WTC11 (cell line): ENCODE results near the gene RAI1.

Source experiments
- ATF3 ChIP-seq: sonication (generic); formaldehyde crosslinking; conservative IDR thresholded peaks from 2 replicates; pipeline ENCODE4 v1.8.1; 2022; ENCODE audit warnings: mild to moderate bottlenecking, missing genetic modification reagents
- CREM ChIP-seq: sonication (generic); formaldehyde crosslinking; IDR thresholded peaks from 2 replicates; pipeline ENCODE4 v1.8.1; 2022; ENCODE audit warnings: mild to moderate bottlenecking, missing genetic modification reagents, moderate library complexity
- CTCF ChIP-seq: fragments of 200-600 bp; IDR thresholded peaks from 2 replicates; pipeline ENCODE4 v1.8.0; 2022; ENCODE audit warnings: antibody characterized with exemption
- ERG ChIP-seq: fragments of 250-450 bp; sonication (Bioruptor Pico); IDR thresholded peaks from 2 replicates; pipeline ENCODE4 v1.8.0; 2021; ENCODE audit warnings: mild to moderate bottlenecking
- GRHL2 ChIP-seq: fragments of 250-450 bp; sonication (Bioruptor Pico); IDR thresholded peaks from 2 replicates; pipeline ENCODE4 v1.8.0; 2022; ENCODE audit warnings: mild to moderate bottlenecking, moderate library complexity; ENCODE audit not compliant: insufficient replicate concordance, severe bottlenecking
- MLX ChIP-seq: sonication (generic); formaldehyde crosslinking; IDR thresholded peaks from 2 replicates; pipeline ENCODE4 v1.8.1; 2023; ENCODE audit warnings: mild to moderate bottlenecking, missing genetic modification reagents, moderate library complexity
- SMAD3 ChIP-seq: sonication (generic); formaldehyde crosslinking; IDR thresholded peaks from 2 replicates; pipeline ENCODE4 v1.8.0; 2022; ENCODE audit warnings: missing genetic modification reagents, mild to moderate bottlenecking, borderline replicate concordance
- STAT6 ChIP-seq: sonication (generic); formaldehyde crosslinking; conservative IDR thresholded peaks from 2 replicates; pipeline ENCODE4 v1.8.1; 2023; ENCODE audit warnings: mild to moderate bottlenecking, low read depth, missing genetic modification reagents, moderate library complexity
- USF1 ChIP-seq: sonication (generic); formaldehyde crosslinking; IDR thresholded peaks from 2 replicates; pipeline ENCODE4 v1.8.0; 2022; ENCODE audit warnings: mild to moderate bottlenecking, missing genetic modification reagents
- USF2 ChIP-seq: sonication (generic); formaldehyde crosslinking; IDR thresholded peaks from 2 replicates; pipeline ENCODE4 v1.8.1; 2023; ENCODE audit warnings: mild to moderate bottlenecking, missing genetic modification reagents, moderate library complexity

- TF ChIP-seq SMAD3 (no peak), CTCF (no peak), USF2 (CRISPR knock-in tag) (no peak), ATF3 (CRISPR knock-in tag) (no peak), ERG (no peak), GRHL2 (no peak), MLX (no peak), STAT6 (no peak), USF1 (CRISPR knock-in tag) (no peak), CREM (CRISPR knock-in tag) (no peak)
Observed at GRCh38 chr17:17856386-17856785, 175.1 kb downstream of the RAI1 start.
